ENCODE data around the gene PRSS56. TPM values are rescaled to one million over a fixed set of nuclear protein-coding genes. Genes with fewer than 3 reads are reported as not detected.

The PRSS56 gene
- total and polyA plus RNA-seq, 2 of the 13 experiments (the other 11 are each of a cell fraction or from before 2014, with no cell fraction given): not detected

- no peak for DNase-seq (ENCODE audit: low spot score)
- H4K20me1 ChIP-seq (ENCODE audit: insufficient read depth, low read length): no peaks in the 10 kb centered on the region; the same call in 1 of the 2 replicates
- peaks cover 9% of the 10 kb centered on the region; the same call in 1 of the 2 replicates for H3K9me3 ChIP-seq (ENCODE audit: low read length)
- H2AFZ ChIP-seq (ENCODE audit: low read length): no peak overlapping the region
- no peak for FAIRE-seq
- in situ Hi-C loops (cut with HindIII; ENCODE audit: extremely low pct_ligation_motif_present, low pct_unique_long_range_greater_than_20kb): no loop called here
- CTCF ChIA-PET (ENCODE audit: low intra/inter-chr PET ratio, low total read pairs): no interaction called here
- no TSS peak for BruUV-seq (replicated peaks)
- H3K4me1 ChIP-seq (ENCODE audit: insufficient read depth, low read length): peaks cover 17% of the 10 kb centered on the region
- no peak overlapping the region for H3K27ac ChIP-seq (ENCODE audit: extremely low read length, insufficient read depth, low read length)
- peaks cover 13% of the 10 kb centered on the region for H3K79me2 ChIP-seq (ENCODE audit: insufficient read depth, low read length)
- intact Hi-C loops (cut with micrococcal nuclease; ENCODE audit: unreplicated experiment): no loop called here
- no peak overlapping the region for H3K9ac ChIP-seq (ENCODE audit: insufficient read depth, low read depth, low read length)
- no peak overlapping the region for H3K4me2 ChIP-seq (ENCODE audit: low read depth, low read length)
- peaks cover 4 to 8% of the 10 kb centered on the region in 2 experiments; a peak in 4 of 5 replicates for H3K36me3 ChIP-seq (replicated peaks in 1 of 2; ENCODE audit: control insufficient read depth in 1 of 2, insufficient read depth in 2 of 2, low read length in 2 of 2)
- WGBS (ENCODE audit: low lambda C conversion rate): 91% methylated on average over 6 of the region's 6 CpGs
- no peaks in the 10 kb centered on the region for H3K27me3 ChIP-seq (ENCODE audit: control insufficient read depth in 1 of 2, insufficient read depth in 2 of 2, low read length in 2 of 2)
- POLR2A ChIA-PET: no interaction called here
- TF ChIP-seq AHDC1 (CRISPR knock-in tag; IDR thresholded peaks at IDR 0.05; ENCODE audit: borderline replicate concordance): no peak
- TF ChIP-seq RNF219 (CRISPR knock-in tag; IDR thresholded peaks at IDR 0.05): no peak
- no peak for TF ChIP-seq ZFP90 (CRISPR knock-in tag; IDR thresholded peaks at IDR 0.05; ENCODE audit: borderline replicate concordance)
- TF ChIP-seq GMEB1 (CRISPR knock-in tag; IDR thresholded peaks at IDR 0.05; ENCODE audit: borderline replicate concordance): no peak
- TF ChIP-seq SNAI1 (CRISPR knock-in tag; IDR thresholded peaks at IDR 0.05; ENCODE audit: borderline replicate concordance): no peak
- TF ChIP-seq ZNF788 (CRISPR knock-in tag; IDR thresholded peaks at IDR 0.05; ENCODE audit: borderline replicate concordance): no peak
- no peak for TF ChIP-seq THAP7 (CRISPR knock-in tag; IDR thresholded peaks at IDR 0.05)
- no peak for TF ChIP-seq JUN (CRISPR knock-in tag; IDR thresholded peaks at IDR 0.05)
- no peak for TF ChIP-seq CC2D1A (CRISPR knock-in tag; IDR thresholded peaks at IDR 0.05)
- H3K4me3 ChIP-seq (replicated peaks in 1 of 3; ENCODE audit: insufficient read depth in 1 of 3, low read depth in 2 of 3, low read length in 3 of 3): no peak overlapping the region
- no peak for ATAC-seq
Observed at GRCh38 chr2:232544674-232545073, 24.5 kb downstream of the PRSS56 start.

Data from HepG2 (cell line).